GM12878 (cell line): ENCODE measurements around the gene HORMAD2. TPM values are rescaled to one million over a fixed set of nuclear protein-coding genes. Genes with fewer than 3 reads are reported as not detected.

Experiments
- ATAC-seq: fragments of 200-7000 bp; cut with Tn5 transposase; 3 replicates; pipeline ENCODE4 v1.9.1; 2020; ENCODE audit warnings: mild to moderate bottlenecking, moderate library complexity
- BruUV-seq: library from RNA; stranded (reverse); fragments of 400-500 nt; replicated peaks from 2 replicates; lab custom pipeline; 2021; lab: Mats Ljungman, UMichigan
- CTCF ChIA-PET: fragments of 300-600 bp; sonication (Branson Sonifier 250); formaldehyde crosslinking; extraction: SDS; loops from one replicate; lab custom pipeline; 2021; ENCODE audit warnings: inconsistent platforms; lab: Yijun Ruan, JAX
- POLR2A ChIA-PET: fragments of 350-600 bp; formaldehyde crosslinking; extraction: SDS; loops from one replicate; lab custom pipeline; 2021; ENCODE audit warnings: inconsistent platforms; lab: Charles Lee
- RAD21 ChIA-PET: fragments of 300-600 bp; sonication (Branson Sonifier 250); formaldehyde crosslinking; loops from one replicate; lab custom pipeline; 2023; ENCODE audit warnings: antibody characterized with exemption; ENCODE audit not compliant: unreplicated experiment; lab: Charles Lee
- SMC1A ChIA-PET: fragments of 300-600 bp; sonication (Branson Sonifier 250); formaldehyde crosslinking; loops from one replicate; lab custom pipeline; 2023; ENCODE audit not compliant: unreplicated experiment, uncharacterized antibody; lab: Charles Lee
- DNase-seq: peaks from one replicate; pipeline ENCODE4 v3.0.0-alpha.2; 2011; ENCODE audit warnings: low read depth, low spot score
- FAIRE-seq: peaks from 3 replicates; lab custom pipeline; 2011; peaks lifted over from hg19 to GRCh38; lab: Jason Lieb, UNC
- H2AFZ ChIP-seq: 2 replicates; pipeline ENCODE4 v1.6.0; 2011; ENCODE audit warnings: low read depth, low read length, control low read depth; ENCODE audit not compliant: control insufficient read depth
- H3K27ac ChIP-seq: 2 replicates; pipeline ENCODE4 v1.5.1; 2011; ENCODE audit warnings: control low read depth; ENCODE audit not compliant: control insufficient read depth, insufficient read depth
- H3K27me3 ChIP-seq, 2 experiments: replicated peaks in 1 of 2; 2 replicates each; pipeline versions ENCODE4 v1.6.0 to v1.6.1; 2011; ENCODE audit warnings: low read length in 1 of 2; ENCODE audit not compliant: control insufficient read depth in 2 of 2, insufficient read depth in 2 of 2
- H3K36me3 ChIP-seq, 2 experiments: 2 replicates each; pipeline ENCODE4 v1.5.1; 2011; ENCODE audit warnings: low read length in 1 of 2; ENCODE audit not compliant: control insufficient read depth in 2 of 2, insufficient read depth in 2 of 2
- H3K4me1 ChIP-seq: 2 replicates; pipeline ENCODE4 v1.6.1; 2011; ENCODE audit warnings: mild to moderate bottlenecking, low read length, moderate library complexity, mixed read lengths; ENCODE audit not compliant: control insufficient read depth, insufficient read depth
- H3K4me2 ChIP-seq: 2 replicates; pipeline ENCODE4 v1.6.0; 2011; ENCODE audit warnings: control low read depth; ENCODE audit not compliant: control insufficient read depth, insufficient read depth
- H3K4me3 ChIP-seq: fragments of 200-600 bp; sonication (generic); 2 replicates; pipeline ENCODE4 v1.5.1; 2016
- H3K79me2 ChIP-seq: 2 replicates; pipeline ENCODE4 v1.6.0; 2011; ENCODE audit warnings: low read length; ENCODE audit not compliant: control insufficient read depth, insufficient read depth
- H3K9ac ChIP-seq: 2 replicates; pipeline ENCODE4 v1.8.0; 2011; ENCODE audit warnings: low read length, control low read depth, mixed read lengths; ENCODE audit not compliant: control insufficient read depth, insufficient read depth
- H3K9me3 ChIP-seq: replicated peaks from 3 replicates; pipeline ENCODE4 v1.5.1; 2011; ENCODE audit warnings: mild to moderate bottlenecking, low read length; ENCODE audit not compliant: control insufficient read depth, insufficient read depth
- H4K20me1 ChIP-seq: 2 replicates; pipeline ENCODE4 v1.6.0; 2011; ENCODE audit not compliant: control insufficient read depth, insufficient read depth
- BHLHE40 ChIP-seq, 2 experiments: fragments of 450-650 bp in 1 of 2; IDR thresholded peaks; 2 replicates each; pipeline ENCODE4 v1.6.1; 2011 to 2017; ENCODE audit warnings: low read depth in 2 of 2, borderline replicate concordance in 1 of 2, improper control_type of control experiment in 1 of 2, low read length in 1 of 2, mild to moderate bottlenecking in 1 of 2
- CBX5 ChIP-seq: sonication (generic); IDR thresholded peaks from 2 replicates; pipeline ENCODE4 v1.6.1; 2016; ENCODE audit warnings: low read depth, moderate library complexity, mild to moderate bottlenecking, inconsistent platforms
- CHD2 ChIP-seq: IDR thresholded peaks from 2 replicates; pipeline ENCODE4 v1.6.1; 2011; ENCODE audit warnings: low read depth, low read length, improper control_type of control experiment, borderline replicate concordance
- HCFC1 ChIP-seq: fragments of 150-350 bp; IDR thresholded peaks from 2 replicates; pipeline ENCODE4 v1.6.1; 2014; ENCODE audit warnings: low read length
- PML ChIP-seq: IDR thresholded peaks from 2 replicates; pipeline ENCODE4 v1.6.1; 2012; ENCODE audit warnings: low read length, inconsistent platforms
- RFX5 ChIP-seq: IDR thresholded peaks from 2 replicates; pipeline ENCODE4 v1.6.1; 2011; ENCODE audit warnings: low read depth, low read length, improper control_type of control experiment
- STAT1 ChIP-seq: fragments of 450-650 bp; conservative IDR thresholded peaks from 2 replicates; pipeline ENCODE4 v1.6.1; 2014; ENCODE audit warnings: antibody characterized with exemption, mild to moderate bottlenecking
- SUPT20H ChIP-seq: IDR thresholded peaks from 2 replicates; pipeline ENCODE4 v1.6.1; 2011; ENCODE audit warnings: low read depth, mild to moderate bottlenecking, low read length, moderate library complexity, borderline replicate concordance; ENCODE audit not compliant: control insufficient read depth
- ZNF24 ChIP-seq: fragments of 450-650 bp; IDR thresholded peaks from 2 replicates; pipeline ENCODE4 v1.6.1; 2017; ENCODE audit warnings: antibody characterized with exemption, mild to moderate bottlenecking
- WGBS: methylation state at CpG from one replicate; pipeline ENCODE4 v1.1.6; 2016; ENCODE audit warnings: low lambda C conversion rate; ENCODE audit not compliant: insufficient replicate concordance, insufficient coverage; ENCODE audit errors: missing lambda C conversion rate; 5-methylcytosine and 5-hydroxymethylcytosine counted together
- in situ Hi-C: fragments of 300-500 bp; cut with MboI; formaldehyde crosslinking; loops from 9 replicates; pipeline ENCODE4 v1.14.3; 2018; ENCODE audit warnings: mixed read lengths
- intact Hi-C: fragments of 100-400 bp; cut with micrococcal nuclease; formaldehyde crosslinking; loops from one replicate; pipeline ENCODE4 v1.14.2; 2022; ENCODE audit not compliant: unreplicated experiment
- polyA plus RNA-seq, 11 experiments: library from polyadenylated mRNA; depleted of rRNA in 4 of 11; unstranded in 6 of 11; stranded (reverse) in 5 of 11; fragments of >200 nt; fragmentation: Nextera tagmentation in 4 of 11; fragmentation: Illumina TruSeq in 1 of 11; extraction: Ambion mirVana in 4 of 11; extraction: Trizol in 1 of 11; gene quantifications; 1 replicate in 1 of 11; 2 replicates in 10 of 11; pipeline versions ENCODE4 v1.2.1 to v1.2.3, GENCODE V29; 2011 to 2016; ENCODE audit warnings: inconsistent platforms in 2 of 11, missing spikeins in 2 of 11, low read depth in 1 of 11
- total RNA-seq, 4 experiments: library from RNA; depleted of rRNA in 3 of 4; stranded (reverse); fragments of >200 nt in 3 of 4; fragmentation: Illumina TruSeq in 1 of 4; extraction: Trizol in 1 of 4; gene quantifications; 2 replicates each; pipeline versions ENCODE4 v1.2.1 to v1.2.3, GENCODE V29; 2013 to 2021
- TF ChIP-seq, protein P1 (sequence below): IDR thresholded peaks from 2 replicates; pipeline ENCODE4 v1.6.1; 2011; ENCODE audit warnings: low read depth, low read length, improper control_type of control experiment, borderline replicate concordance
- TF ChIP-seq, protein P2 (sequence below): fragments of 450-650 bp; IDR thresholded peaks from 2 replicates; pipeline ENCODE4 v1.6.1; 2016; ENCODE audit warnings: mild to moderate bottlenecking
- TF ChIP-seq, protein P3 (sequence below): IDR thresholded peaks from 2 replicates; pipeline ENCODE4 v1.6.1; 2011; ENCODE audit warnings: low read depth, mild to moderate bottlenecking, low read length, moderate library complexity, borderline replicate concordance; ENCODE audit errors: extremely low read depth
- TF ChIP-seq, protein P4 (sequence below): IDR thresholded peaks from 2 replicates; pipeline ENCODE4 v1.6.1; 2012; ENCODE audit warnings: low read depth, low read length, improper control_type of control experiment
- TF ChIP-seq, protein P5 (sequence below): fragments of 450-650 bp; formaldehyde crosslinking; IDR thresholded peaks from 2 replicates; pipeline ENCODE4 v1.5.0; 2022; ENCODE audit warnings: mild to moderate bottlenecking, missing genetic modification characterization

HORMAD2 gene
- total and polyA plus RNA-seq, 10 of the 15 experiments (the other 5 are each of a cell fraction or from before 2014, with no cell fraction given), result 0.07 to 0.13 TPM; not detected in 8

DNA sequence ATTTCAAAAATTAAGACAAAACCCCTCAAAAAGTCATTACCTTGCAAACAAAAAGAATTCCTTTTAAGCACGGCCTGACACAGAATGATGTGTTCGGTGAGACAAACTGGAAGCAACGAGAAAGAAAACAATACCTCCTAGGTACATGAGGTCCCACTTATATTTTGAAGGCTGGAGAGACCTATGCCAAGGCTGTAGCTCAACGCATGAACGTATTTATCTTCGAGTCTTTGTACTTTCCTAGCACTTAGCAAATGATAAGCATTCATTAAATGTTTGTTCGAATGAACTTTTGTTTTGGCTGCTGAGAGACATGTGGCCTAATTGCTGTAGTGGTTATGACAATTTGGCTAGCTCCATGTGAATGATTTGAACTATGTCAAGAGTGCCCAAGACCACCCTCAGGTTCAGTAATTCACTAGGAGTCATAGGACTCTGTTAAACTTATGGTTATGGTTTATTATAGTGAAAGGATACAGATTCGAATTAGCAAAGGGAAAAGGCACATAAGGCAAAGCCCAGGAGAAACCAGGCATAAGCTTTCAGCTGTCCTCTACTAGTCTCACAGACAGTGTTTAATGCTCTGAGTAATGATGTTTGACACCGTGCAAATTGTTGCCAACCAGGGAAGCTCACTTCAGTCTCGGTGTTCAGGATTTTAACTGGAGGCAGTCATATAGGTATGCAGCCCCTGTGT, 26.0 kb upstream of the HORMAD2 start:
- Histone ChIP-seq H3K79me2 (no peaks in the 10 kb centered on the region), H3K4me1 (no peaks in the 10 kb centered on the region), H3K9me3 (peaks cover 2% of the 10 kb centered on the region; the same call in 1 of the 3 replicates), H3K27ac (no peak overlapping the region), H3K4me2 (no peak overlapping the region), H3K36me3 (no peaks in the 10 kb centered on the region), H2AFZ (no peak overlapping the region), H3K27me3 (no peaks in the 10 kb centered on the region), H3K4me3 (no peak overlapping the region), H3K9ac (no peak overlapping the region), H4K20me1 (no peaks in the 10 kb centered on the region)
- 62% methylated on average over 10 of the region's 10 CpGs for WGBS
- ATAC-seq (no peak), DNase-seq (no peak), FAIRE-seq (no peak)
- CTCF ChIA-PET, result interaction anchor here (0.9 to 1.0 kb wide), 3 partner anchors 33 to 428 kb away, joined by 3 read pairs; no protein-coding TSS in a partner anchor
- POLR2A ChIA-PET, result interaction anchor here (0.6 kb wide), 2 partner anchors 24 to 331 kb away, joined by 3 to 5 read pairs; no protein-coding TSS in a partner anchor
- intact Hi-C loops, result no loop called here
- in situ Hi-C loops, result no loop called here
- RAD21 ChIA-PET, result interaction anchor here (0.6 to 1.4 kb wide), 2 partner anchors 24 to 469 kb away, joined by 3 read pairs; no protein-coding TSS in a partner anchor
- BruUV-seq, result no TSS peak
- SMC1A ChIA-PET, result interaction anchor here (1.1 to 1.4 kb wide), 3 partner anchors 21 to 400 kb away, joined by 3 to 5 read pairs (median 3); no protein-coding TSS in a partner anchor
- no peak for TF ChIP-seq PML
- no peak for TF ChIP-seq HCFC1
- TF ChIP-seq SUPT20H, result no peak
- no peak for TF ChIP-seq ZNF24
- no peak for TF ChIP-seq CBX5
- TF ChIP-seq, protein P1, sequence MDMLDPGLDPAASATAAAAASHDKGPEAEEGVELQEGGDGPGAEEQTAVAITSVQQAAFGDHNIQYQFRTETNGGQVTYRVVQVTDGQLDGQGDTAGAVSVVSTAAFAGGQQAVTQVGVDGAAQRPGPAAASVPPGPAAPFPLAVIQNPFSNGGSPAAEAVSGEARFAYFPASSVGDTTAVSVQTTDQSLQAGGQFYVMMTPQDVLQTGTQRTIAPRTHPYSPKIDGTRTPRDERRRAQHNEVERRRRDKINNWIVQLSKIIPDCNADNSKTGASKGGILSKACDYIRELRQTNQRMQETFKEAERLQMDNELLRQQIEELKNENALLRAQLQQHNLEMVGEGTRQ, result no peak
- TF ChIP-seq CHD2, result no peak
- no peak for TF ChIP-seq RFX5
- TF ChIP-seq, protein P2, sequence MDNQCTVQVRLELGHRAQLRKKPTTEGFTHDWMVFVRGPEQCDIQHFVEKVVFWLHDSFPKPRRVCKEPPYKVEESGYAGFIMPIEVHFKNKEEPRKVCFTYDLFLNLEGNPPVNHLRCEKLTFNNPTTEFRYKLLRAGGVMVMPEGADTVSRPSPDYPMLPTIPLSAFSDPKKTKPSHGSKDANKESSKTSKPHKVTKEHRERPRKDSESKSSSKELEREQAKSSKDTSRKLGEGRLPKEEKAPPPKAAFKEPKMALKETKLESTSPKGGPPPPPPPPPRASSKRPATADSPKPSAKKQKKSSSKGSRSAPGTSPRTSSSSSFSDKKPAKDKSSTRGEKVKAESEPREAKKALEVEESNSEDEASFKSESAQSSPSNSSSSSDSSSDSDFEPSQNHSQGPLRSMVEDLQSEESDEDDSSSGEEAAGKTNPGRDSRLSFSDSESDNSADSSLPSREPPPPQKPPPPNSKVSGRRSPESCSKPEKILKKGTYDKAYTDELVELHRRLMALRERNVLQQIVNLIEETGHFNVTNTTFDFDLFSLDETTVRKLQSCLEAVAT, result no peak
- TF ChIP-seq, protein P3, sequence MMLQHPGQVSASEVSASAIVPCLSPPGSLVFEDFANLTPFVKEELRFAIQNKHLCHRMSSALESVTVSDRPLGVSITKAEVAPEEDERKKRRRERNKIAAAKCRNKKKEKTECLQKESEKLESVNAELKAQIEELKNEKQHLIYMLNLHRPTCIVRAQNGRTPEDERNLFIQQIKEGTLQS, result no peak
- no peak for TF ChIP-seq BHLHE40 (IDR thresholded peaks at IDR 0.05; ENCODE audit: borderline replicate concordance in 1 of 2, low read depth in 2 of 2, low read length in 1 of 2)
- TF ChIP-seq, protein P4, sequence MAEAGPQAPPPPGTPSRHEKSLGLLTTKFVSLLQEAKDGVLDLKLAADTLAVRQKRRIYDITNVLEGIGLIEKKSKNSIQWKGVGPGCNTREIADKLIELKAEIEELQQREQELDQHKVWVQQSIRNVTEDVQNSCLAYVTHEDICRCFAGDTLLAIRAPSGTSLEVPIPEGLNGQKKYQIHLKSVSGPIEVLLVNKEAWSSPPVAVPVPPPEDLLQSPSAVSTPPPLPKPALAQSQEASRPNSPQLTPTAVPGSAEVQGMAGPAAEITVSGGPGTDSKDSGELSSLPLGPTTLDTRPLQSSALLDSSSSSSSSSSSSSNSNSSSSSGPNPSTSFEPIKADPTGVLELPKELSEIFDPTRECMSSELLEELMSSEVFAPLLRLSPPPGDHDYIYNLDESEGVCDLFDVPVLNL, result no peak
- no peak for TF ChIP-seq STAT1
- TF ChIP-seq, protein P5, sequence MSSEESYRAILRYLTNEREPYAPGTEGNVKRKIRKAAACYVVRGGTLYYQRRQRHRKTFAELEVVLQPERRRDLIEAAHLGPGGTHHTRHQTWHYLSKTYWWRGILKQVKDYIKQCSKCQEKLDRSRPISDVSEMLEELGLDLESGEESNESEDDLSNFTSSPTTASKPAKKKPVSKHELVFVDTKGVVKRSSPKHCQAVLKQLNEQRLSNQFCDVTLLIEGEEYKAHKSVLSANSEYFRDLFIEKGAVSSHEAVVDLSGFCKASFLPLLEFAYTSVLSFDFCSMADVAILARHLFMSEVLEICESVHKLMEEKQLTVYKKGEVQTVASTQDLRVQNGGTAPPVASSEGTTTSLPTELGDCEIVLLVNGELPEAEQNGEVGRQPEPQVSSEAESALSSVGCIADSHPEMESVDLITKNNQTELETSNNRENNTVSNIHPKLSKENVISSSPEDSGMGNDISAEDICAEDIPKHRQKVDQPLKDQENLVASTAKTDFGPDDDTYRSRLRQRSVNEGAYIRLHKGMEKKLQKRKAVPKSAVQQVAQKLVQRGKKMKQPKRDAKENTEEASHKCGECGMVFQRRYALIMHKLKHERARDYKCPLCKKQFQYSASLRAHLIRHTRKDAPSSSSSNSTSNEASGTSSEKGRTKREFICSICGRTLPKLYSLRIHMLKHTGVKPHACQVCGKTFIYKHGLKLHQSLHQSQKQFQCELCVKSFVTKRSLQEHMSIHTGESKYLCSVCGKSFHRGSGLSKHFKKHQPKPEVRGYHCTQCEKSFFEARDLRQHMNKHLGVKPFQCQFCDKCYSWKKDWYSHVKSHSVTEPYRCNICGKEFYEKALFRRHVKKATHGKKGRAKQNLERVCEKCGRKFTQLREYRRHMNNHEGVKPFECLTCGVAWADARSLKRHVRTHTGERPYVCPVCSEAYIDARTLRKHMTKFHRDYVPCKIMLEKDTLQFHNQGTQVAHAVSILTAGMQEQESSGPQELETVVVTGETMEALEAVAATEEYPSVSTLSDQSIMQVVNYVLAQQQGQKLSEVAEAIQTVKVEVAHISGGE (CRISPR knock-in tag), result no peak
